ENCODE measurements around the gene SLC25A45. TPM values are rescaled to one million over a fixed set of nuclear protein-coding genes. Genes with fewer than 3 reads are reported as not detected.

SLC25A45 gene
- total RNA-seq, 2 donors from 2014 or later: 11.7 to 13.3 TPM

- WGBS: 71% methylated on average over 3 of the region's 3 CpGs
- H3K4me3 ChIP-seq: no peak overlapping the region
- TF ChIP-seq CTCF (IDR thresholded peaks at IDR 0.05) (no peak), POLR2A (IDR thresholded peaks at IDR 0.05) (no peak), POLR2AphosphoS5 (IDR thresholded peaks at IDR 0.05) (no peak)
- no peak for DNase-seq (ENCODE audit: low spot score)
- no peak overlapping the region for H3K27ac ChIP-seq
- H3K4me1 ChIP-seq (replicated peaks): peaks cover 6% of the 10 kb centered on the region
- H3K9me3 ChIP-seq: no peaks in the 10 kb centered on the region
- intact Hi-C loops (cut with DNase I): loop anchor here (10.0 kb wide), 1 partner anchor 51 kb away; no protein-coding TSS in a partner anchor
- H3K36me3 ChIP-seq: no peaks in the 10 kb centered on the region
- no peaks in the 10 kb centered on the region for H3K27me3 ChIP-seq (replicated peaks; ENCODE audit: insufficient read depth)
Measured at GRCh38 chr11:65363770-65364169, 18.7 kb downstream of the SLC25A45 start.

- Histone ChIP-seq H3K9me3 (no peaks in the 10 kb centered on the region), H3K4me3 (no peak overlapping the region), H3K27ac (no peak overlapping the region), H3K27me3 (replicated peaks; ENCODE audit: insufficient read depth) (no peaks in the 10 kb centered on the region), H3K36me3 (no peaks in the 10 kb centered on the region), H3K4me1 (replicated peaks) (peaks cover 6% of the 10 kb centered on the region)
- TF ChIP-seq POLR2AphosphoS5 (IDR thresholded peaks at IDR 0.05) (no peak), CTCF (IDR thresholded peaks at IDR 0.05) (no peak), POLR2A (IDR thresholded peaks at IDR 0.05) (no peak)
- intact Hi-C loops (cut with DNase I): loop anchor here (10.0 kb wide), 1 partner anchor 52 kb away; no protein-coding TSS in a partner anchor
- 88% methylated on average over 6 of the region's 6 CpGs for WGBS
- DNase-seq (ENCODE audit: low spot score): no peak
Measured at GRCh38 chr11:65362966-65363365, 19.5 kb downstream of the SLC25A45 start.

GRCh38 chr11:65362320-65362931, 20.0 kb downstream of the SLC25A45 start:
- DNase-seq (ENCODE audit: low spot score): no peak
- no peak for TF ChIP-seq POLR2A (IDR thresholded peaks at IDR 0.05)
- no peak for TF ChIP-seq POLR2AphosphoS5 (IDR thresholded peaks at IDR 0.05)
- no peak for TF ChIP-seq CTCF (IDR thresholded peaks at IDR 0.05)
- Histone ChIP-seq H3K4me3 (no peak overlapping the region), H3K27me3 (replicated peaks; ENCODE audit: insufficient read depth) (no peaks in the 10 kb centered on the region), H3K4me1 (replicated peaks) (peaks cover 6% of the 10 kb centered on the region), H3K27ac (no peak overlapping the region), H3K9me3 (no peaks in the 10 kb centered on the region), H3K36me3 (no peaks in the 10 kb centered on the region)
- WGBS: 91% methylated on average over 10 of the region's 10 CpGs
- intact Hi-C loops (cut with DNase I): loop anchor here (10.0 kb wide), 1 partner anchor 52 kb away; no protein-coding TSS in a partner anchor

- intact Hi-C loops (cut with DNase I): no loop called here
- no peak overlapping the region for H3K27ac ChIP-seq
- H3K9me3 ChIP-seq: no peaks in the 10 kb centered on the region
- 75% methylated on average over 8 of the region's 8 CpGs for WGBS
- H3K4me3 ChIP-seq: no peak overlapping the region
- no peak for TF ChIP-seq POLR2AphosphoS5 (IDR thresholded peaks at IDR 0.05)
- TF ChIP-seq POLR2A (IDR thresholded peaks at IDR 0.05): no peak
- no peak for TF ChIP-seq CTCF (IDR thresholded peaks at IDR 0.05)
- no peaks in the 10 kb centered on the region for H3K36me3 ChIP-seq
- H3K27me3 ChIP-seq (replicated peaks; ENCODE audit: insufficient read depth): no peaks in the 10 kb centered on the region
- H3K4me1 ChIP-seq (replicated peaks): peaks cover 5% of the 10 kb centered on the region
- DNase-seq (ENCODE audit: low spot score): no peak
Measured at GRCh38 chr11:65357856-65358356, 24.5 kb downstream of the SLC25A45 start.
